ENCODE measurements around the gene ME3.

The ME3 gene

DNA sequence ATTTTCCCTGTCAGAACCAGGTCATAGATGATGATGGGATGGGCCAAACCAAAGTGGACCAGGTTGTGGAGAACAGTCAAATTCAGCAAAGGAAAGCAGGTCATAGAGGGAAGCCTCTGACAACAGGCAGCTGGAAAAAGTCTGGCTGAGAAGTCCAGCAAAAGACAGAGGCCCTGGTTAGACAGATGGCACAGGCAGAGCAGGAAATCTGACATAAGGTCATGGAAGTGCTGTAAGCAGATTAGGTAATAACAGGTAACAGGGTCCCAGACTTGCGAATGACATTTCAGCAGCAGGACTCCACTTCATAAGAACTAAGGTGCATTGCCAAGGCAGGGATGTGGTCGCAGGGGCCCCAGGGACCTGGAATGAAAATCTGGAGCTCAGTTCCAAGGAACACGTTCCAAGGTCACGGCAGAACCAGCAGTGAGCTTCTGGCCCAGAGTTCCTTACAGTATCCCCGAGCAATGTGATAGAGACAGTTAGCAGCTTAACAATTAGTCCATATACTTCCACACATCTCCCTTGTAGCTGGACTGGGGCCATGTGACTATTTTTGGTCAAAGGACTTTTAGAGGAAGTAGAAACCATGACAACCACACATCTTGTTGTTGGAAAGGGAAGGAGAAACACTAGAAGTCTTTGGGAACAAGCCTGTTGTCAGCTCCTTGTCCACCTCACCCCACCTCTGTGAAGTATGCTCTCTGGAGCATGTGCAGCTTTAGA, 75.4 kb downstream of the ME3 start:
- ChIA-PET CTCF (interaction anchor here (1.0 to 4.9 kb wide), 2 partner anchors 12 to 140 kb away, joined by 5 to 21 read pairs; no protein-coding TSS in a partner anchor), POLR2A (interaction anchor here (0.6 kb wide), 1 partner anchor 1336 kb away, joined by 3 read pairs; no protein-coding TSS in a partner anchor)
- Histone ChIP-seq H3K27ac (ENCODE audit: insufficient read depth in 1 of 2, low read depth in 1 of 2, low read length in 2 of 2, poor library complexity in 1 of 2, severe bottlenecking in 2 of 2) (no peak overlapping the region), H3K36me3 (ENCODE audit: control insufficient read depth in 4 of 4, insufficient read depth in 4 of 4, low read length in 3 of 4) (no peaks in the 10 kb centered on the region), H3K9me3 (ENCODE audit: control extremely low read depth in 1 of 5, control insufficient read depth in 4 of 5, insufficient read depth in 2 of 5, low read depth in 1 of 5, low read length in 4 of 5) (peaks cover 0 to 6% (median 1%) of the 10 kb centered on the region in 5 experiments), H3K4me1 (ENCODE audit: control extremely low read depth in 1 of 4, control insufficient read depth in 4 of 4, insufficient read depth in 4 of 4, low read length in 3 of 4) (peaks cover 17 to 24% (median 18%) of the 10 kb centered on the region in 4 experiments), H3K4me3 (ENCODE audit: control insufficient read depth in 1 of 7, extremely low read depth in 1 of 7, insufficient read depth in 4 of 7, low read depth in 2 of 7, low read length in 6 of 7) (peak overlapping the region in 1 of 7 experiments; percentile 4), H3K27me3 (replicated peaks in 2 of 5; ENCODE audit: control insufficient read depth in 4 of 5, insufficient read depth in 5 of 5, low read length in 4 of 5) (no peaks in the 10 kb centered on the region)
- peak in 2 of 3 donors; percentile 44 to 58 for DNase-seq
- WGBS (ENCODE audit: insufficient coverage): 85% methylated on average over 4 of the region's 5 CpGs

DNA sequence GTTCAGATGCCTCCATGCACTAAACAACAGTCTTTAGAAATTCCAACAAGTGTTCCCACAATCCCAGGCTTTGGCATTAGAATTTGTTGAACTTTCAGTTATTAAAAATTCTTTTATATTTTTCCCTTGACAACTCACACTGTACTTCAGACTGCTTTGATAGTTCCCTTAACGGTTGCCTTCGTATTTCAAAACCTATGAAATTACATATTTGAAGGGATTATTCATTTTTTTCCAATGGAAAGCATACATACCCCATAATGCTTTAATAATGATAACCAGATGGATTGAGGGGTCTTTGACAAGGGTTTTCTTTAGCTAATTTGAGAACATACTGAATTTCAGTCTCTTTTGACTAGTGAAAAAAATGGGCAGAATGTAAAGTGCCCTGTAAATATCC, 76.5 kb downstream of the ME3 start:
- Histone ChIP-seq H3K4me1 (ENCODE audit: control extremely low read depth in 1 of 4, control insufficient read depth in 4 of 4, insufficient read depth in 4 of 4, low read length in 3 of 4) (peaks cover 17 to 24% (median 18%) of the 10 kb centered on the region in 4 experiments), H3K4me3 (ENCODE audit: control insufficient read depth in 1 of 7, extremely low read depth in 1 of 7, insufficient read depth in 4 of 7, low read depth in 2 of 7, low read length in 6 of 7) (no peak overlapping the region), H3K36me3 (ENCODE audit: control insufficient read depth in 4 of 4, insufficient read depth in 4 of 4, low read length in 3 of 4) (no peaks in the 10 kb centered on the region), H3K9me3 (ENCODE audit: control extremely low read depth in 1 of 5, control insufficient read depth in 4 of 5, insufficient read depth in 2 of 5, low read depth in 1 of 5, low read length in 4 of 5) (peaks cover 0 to 6% (median 1%) of the 10 kb centered on the region in 5 experiments), H3K27me3 (replicated peaks in 2 of 5; ENCODE audit: control insufficient read depth in 4 of 5, insufficient read depth in 5 of 5, low read length in 4 of 5) (no peaks in the 10 kb centered on the region), H3K27ac (ENCODE audit: insufficient read depth in 1 of 2, low read depth in 1 of 2, low read length in 2 of 2, poor library complexity in 1 of 2, severe bottlenecking in 2 of 2) (peak overlapping the region in 1 of 2 experiments; percentile 47)
- CTCF ChIA-PET: interaction anchor here (1.0 to 4.9 kb wide), 2 partner anchors 13 to 18 kb away, joined by 3 to 21 read pairs; no protein-coding TSS in a partner anchor
- WGBS (ENCODE audit: insufficient coverage): no CpG with 5 or more reads among the region's 2 CpGs
- no peak for DNase-seq
- POLR2A ChIA-PET: no interaction called here

DNA sequence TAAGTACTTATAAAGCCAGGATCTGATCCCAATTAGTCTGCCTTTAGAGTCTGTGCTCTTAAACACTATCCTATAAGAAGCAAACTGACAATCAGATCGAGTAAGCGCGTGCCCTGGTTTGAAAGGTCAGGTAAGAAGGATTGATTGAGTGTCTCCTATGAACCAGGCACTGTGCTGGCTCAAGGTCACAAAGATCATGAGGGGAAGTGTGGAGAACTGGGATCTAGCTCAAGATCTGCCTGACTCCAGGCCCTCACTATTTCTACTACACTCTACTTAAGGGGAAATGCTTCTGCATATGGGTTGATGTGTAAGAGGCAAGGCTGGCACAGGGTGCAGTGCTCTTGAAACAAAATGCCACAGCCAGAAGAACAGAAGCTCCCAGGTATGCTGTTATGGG, 77.0 kb downstream of the ME3 start:
- H3K4me1 ChIP-seq (ENCODE audit: control extremely low read depth in 1 of 4, control insufficient read depth in 4 of 4, insufficient read depth in 4 of 4, low read length in 3 of 4): peaks cover 17 to 24% (median 18%) of the 10 kb centered on the region in 4 experiments
- H3K27me3 ChIP-seq (replicated peaks in 2 of 5; ENCODE audit: control insufficient read depth in 4 of 5, insufficient read depth in 5 of 5, low read length in 4 of 5): no peaks in the 10 kb centered on the region
- H3K9me3 ChIP-seq (ENCODE audit: control extremely low read depth in 1 of 5, control insufficient read depth in 4 of 5, insufficient read depth in 2 of 5, low read depth in 1 of 5, low read length in 4 of 5): peaks cover 0 to 6% (median 1%) of the 10 kb centered on the region in 5 experiments
- no peaks in the 10 kb centered on the region for H3K36me3 ChIP-seq (ENCODE audit: control insufficient read depth in 4 of 4, insufficient read depth in 4 of 4, low read length in 3 of 4)
- H3K27ac ChIP-seq (ENCODE audit: insufficient read depth in 1 of 2, low read depth in 1 of 2, low read length in 2 of 2, poor library complexity in 1 of 2, severe bottlenecking in 2 of 2): peak overlapping the region in 1 of 2 experiments; percentile 47
- DNase-seq: peak in 1 of 3 donors; percentile 59
- no peak overlapping the region for H3K4me3 ChIP-seq (ENCODE audit: control insufficient read depth in 1 of 7, extremely low read depth in 1 of 7, insufficient read depth in 4 of 7, low read depth in 2 of 7, low read length in 6 of 7)
- POLR2A ChIA-PET: no interaction called here
- 60% methylated on average over 3 of the region's 3 CpGs for WGBS (ENCODE audit: insufficient coverage)
- CTCF ChIA-PET: interaction anchor here (1.0 to 4.9 kb wide), 2 partner anchors 13 to 18 kb away, joined by 3 to 21 read pairs; no protein-coding TSS in a partner anchor

DNA sequence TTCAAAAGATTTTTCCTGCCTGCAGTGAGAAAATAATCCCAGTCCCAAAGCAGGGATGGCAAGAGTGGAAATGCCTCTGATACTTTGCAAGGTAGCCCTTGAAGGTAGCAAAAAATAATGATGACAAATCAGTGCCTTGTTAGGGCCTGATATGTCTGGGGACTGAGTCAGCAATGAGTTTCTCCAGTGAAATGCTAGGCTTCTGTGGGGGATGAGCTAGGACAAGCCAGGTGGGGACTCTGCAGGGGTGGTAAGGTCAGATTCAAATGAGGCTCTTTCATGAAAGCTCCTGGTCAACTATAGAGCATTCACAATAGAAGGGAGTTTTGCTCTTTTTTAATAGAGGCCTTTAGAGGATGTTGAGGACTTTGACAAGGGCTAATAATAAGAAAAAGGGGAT, 77.7 kb downstream of the ME3 start:
- H3K27ac ChIP-seq (ENCODE audit: insufficient read depth in 1 of 2, low read depth in 1 of 2, low read length in 2 of 2, poor library complexity in 1 of 2, severe bottlenecking in 2 of 2): no peak overlapping the region
- H3K9me3 ChIP-seq (ENCODE audit: control extremely low read depth in 1 of 5, control insufficient read depth in 4 of 5, insufficient read depth in 2 of 5, low read depth in 1 of 5, low read length in 4 of 5): peaks cover 0 to 6% (median 1%) of the 10 kb centered on the region in 5 experiments
- ChIA-PET CTCF (interaction anchor here (0.7 to 4.9 kb wide), 2 partner anchors 14 to 94 kb away, joined by 3 to 21 read pairs; no protein-coding TSS in a partner anchor), POLR2A (no interaction called here)
- DNase-seq: no peak
- no peaks in the 10 kb centered on the region for H3K27me3 ChIP-seq (replicated peaks in 2 of 5; ENCODE audit: control insufficient read depth in 4 of 5, insufficient read depth in 5 of 5, low read length in 4 of 5)
- peaks cover 17 to 26% (median 18%) of the 10 kb centered on the region in 4 experiments for H3K4me1 ChIP-seq (ENCODE audit: control extremely low read depth in 1 of 4, control insufficient read depth in 4 of 4, insufficient read depth in 4 of 4, low read length in 3 of 4)
- H3K4me3 ChIP-seq (ENCODE audit: control insufficient read depth in 1 of 7, extremely low read depth in 1 of 7, insufficient read depth in 4 of 7, low read depth in 2 of 7, low read length in 6 of 7): no peak overlapping the region
- H3K36me3 ChIP-seq (ENCODE audit: control insufficient read depth in 4 of 4, insufficient read depth in 4 of 4, low read length in 3 of 4): no peaks in the 10 kb centered on the region

DNA sequence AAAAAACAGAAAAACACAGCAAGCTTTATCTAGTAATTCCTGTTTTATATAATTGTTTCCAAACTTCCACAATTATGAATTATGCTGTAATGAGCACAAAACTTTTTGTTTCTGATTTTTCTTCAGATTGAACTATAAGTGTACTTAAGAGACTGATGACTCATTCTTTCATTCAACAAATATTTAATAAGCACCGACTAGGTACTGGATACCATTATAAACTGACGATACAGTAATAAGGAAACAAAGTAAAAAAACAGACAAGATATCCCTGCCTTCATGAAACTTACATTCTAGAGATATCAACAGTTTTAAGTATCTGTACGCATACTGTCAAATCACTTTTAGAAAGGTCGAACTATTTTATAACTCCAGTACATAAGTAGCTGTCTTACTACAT, 78.6 kb downstream of the ME3 start:
- ChIA-PET CTCF (interaction anchor here (4.9 kb wide), 1 partner anchor 15 kb away, joined by 21 read pairs; no protein-coding TSS in a partner anchor), POLR2A (no interaction called here)
- Histone ChIP-seq H3K27ac (ENCODE audit: insufficient read depth in 1 of 2, low read depth in 1 of 2, low read length in 2 of 2, poor library complexity in 1 of 2, severe bottlenecking in 2 of 2) (no peak overlapping the region), H3K9me3 (ENCODE audit: control extremely low read depth in 1 of 5, control insufficient read depth in 4 of 5, insufficient read depth in 2 of 5, low read depth in 1 of 5, low read length in 4 of 5) (peaks cover 0 to 6% (median 1%) of the 10 kb centered on the region in 5 experiments), H3K4me3 (ENCODE audit: control insufficient read depth in 1 of 7, extremely low read depth in 1 of 7, insufficient read depth in 4 of 7, low read depth in 2 of 7, low read length in 6 of 7) (no peak overlapping the region), H3K4me1 (ENCODE audit: control extremely low read depth in 1 of 4, control insufficient read depth in 4 of 4, insufficient read depth in 4 of 4, low read length in 3 of 4) (peaks cover 17 to 35% (median 22%) of the 10 kb centered on the region in 4 experiments), H3K27me3 (replicated peaks in 2 of 5; ENCODE audit: control insufficient read depth in 4 of 5, insufficient read depth in 5 of 5, low read length in 4 of 5) (no peaks in the 10 kb centered on the region), H3K36me3 (ENCODE audit: control insufficient read depth in 4 of 4, insufficient read depth in 4 of 4, low read length in 3 of 4) (no peaks in the 10 kb centered on the region)
- no peak for DNase-seq
- WGBS (ENCODE audit: insufficient coverage): no CpG with 5 or more reads among the region's 4 CpGs

DNA sequence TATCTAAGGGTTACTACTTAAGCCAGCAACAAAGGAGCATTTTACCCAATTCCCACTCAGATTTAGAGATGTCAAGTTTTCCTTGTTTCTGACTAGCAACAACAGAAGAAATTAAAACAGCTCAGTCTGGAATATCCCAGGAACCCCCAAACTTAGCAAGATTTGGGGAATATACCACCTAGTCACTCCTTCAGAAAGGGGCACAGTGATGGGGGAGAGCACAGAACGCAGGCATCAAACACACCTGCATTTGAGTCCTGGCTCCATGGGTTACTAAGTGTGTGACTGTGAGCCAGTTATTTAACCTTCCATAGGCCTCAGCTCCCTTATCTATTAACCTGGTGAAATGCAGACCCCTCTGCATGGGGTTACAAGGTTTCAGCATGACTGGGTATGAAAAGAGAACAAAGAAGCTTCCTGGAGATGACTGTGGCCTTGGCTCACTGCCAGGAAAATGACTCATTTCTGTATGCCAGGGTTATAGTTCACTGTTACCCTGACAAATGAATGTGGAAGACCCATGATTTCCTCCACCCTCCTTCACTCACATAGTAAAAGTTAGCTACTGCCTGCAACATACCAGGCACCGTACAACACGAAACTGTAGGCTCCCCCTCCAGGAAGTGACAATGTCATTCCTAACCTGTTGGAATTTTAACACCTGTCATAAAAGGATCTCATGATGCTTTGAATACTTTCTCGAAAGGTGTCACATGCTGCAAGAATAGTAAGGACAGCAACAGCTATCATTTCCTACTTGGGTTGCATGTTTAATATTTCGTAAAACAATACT, 79.6 kb downstream of the ME3 start:
- peak; percentile 92 to 98 (median 98) for DNase-seq

More for the DNA sequence above, 79.6 kb downstream of the ME3 start:
- 58% methylated on average over 2 of the region's 5 CpGs for WGBS (ENCODE audit: insufficient coverage)
- Histone ChIP-seq H3K27me3 (replicated peaks in 2 of 5; ENCODE audit: control insufficient read depth in 4 of 5, insufficient read depth in 5 of 5, low read length in 4 of 5) (no peaks in the 10 kb centered on the region), H3K27ac (ENCODE audit: insufficient read depth in 1 of 2, low read depth in 1 of 2, low read length in 2 of 2, poor library complexity in 1 of 2, severe bottlenecking in 2 of 2) (peak overlapping the region in 1 of 2 experiments; percentile 55), H3K9me3 (ENCODE audit: control extremely low read depth in 1 of 5, control insufficient read depth in 4 of 5, insufficient read depth in 2 of 5, low read depth in 1 of 5, low read length in 4 of 5) (peaks cover 0 to 2% (median 0%) of the 10 kb centered on the region in 5 experiments), H3K36me3 (ENCODE audit: control insufficient read depth in 4 of 4, insufficient read depth in 4 of 4, low read length in 3 of 4) (no peaks in the 10 kb centered on the region), H3K4me1 (ENCODE audit: control extremely low read depth in 1 of 4, control insufficient read depth in 4 of 4, insufficient read depth in 4 of 4, low read length in 3 of 4) (peaks cover 20 to 41% (median 24%) of the 10 kb centered on the region in 4 experiments), H3K4me3 (ENCODE audit: control insufficient read depth in 1 of 7, extremely low read depth in 1 of 7, insufficient read depth in 4 of 7, low read depth in 2 of 7, low read length in 6 of 7) (peak overlapping the region in 1 of 7 experiments; percentile 19)
- POLR2A ChIA-PET: no interaction called here
- CTCF ChIA-PET: interaction anchor here (0.6 to 1.2 kb wide), 3 partner anchors 15 to 106 kb away, joined by 3 to 8 read pairs (median 4); no protein-coding TSS in a partner anchor

Measured in common myeloid progenitor, CD34-positive (primary cell).